Measurements from ENCODE around the gene MTUS2.
A peak's percentile ranks its signal among the peaks of the same experiment; 100 is the strongest.

The MTUS2 gene

GRCh38 chr13:29497137-29497654 is 677.1 kb downstream of the MTUS2 start:
- Histone ChIP-seq H3K36me3 (no peaks in the 10 kb centered on the region), H3K27me3 (no peaks in the 10 kb centered on the region), H3K4me3 (ENCODE audit: low read depth, low read length) (no peak overlapping the region), H3K9me3 (no peaks in the 10 kb centered on the region), H3K4me1 (peaks cover 11% of the 10 kb centered on the region)
- no peak for DNase-seq
- TF ChIP-seq CTCF (IDR thresholded peaks at IDR 0.05; ENCODE audit: low read depth, low read length) = no peak

GRCh38 chr13:29498426-29499040 is 678.4 kb downstream of the MTUS2 start:
- Histone ChIP-seq H3K4me1 (peaks cover 11% of the 10 kb centered on the region), H3K36me3 (no peaks in the 10 kb centered on the region), H3K27me3 (no peaks in the 10 kb centered on the region), H3K9me3 (no peaks in the 10 kb centered on the region), H3K4me3 (ENCODE audit: low read depth, low read length) (no peak overlapping the region)
- DNase-seq = no peak
- TF ChIP-seq CTCF (IDR thresholded peaks at IDR 0.05; ENCODE audit: low read depth, low read length) = no peak

- peaks cover 11% of the 10 kb centered on the region for H3K4me1 ChIP-seq
Measured at GRCh38 chr13:29499506-29500165, 679.5 kb downstream of the MTUS2 start.

DNA sequence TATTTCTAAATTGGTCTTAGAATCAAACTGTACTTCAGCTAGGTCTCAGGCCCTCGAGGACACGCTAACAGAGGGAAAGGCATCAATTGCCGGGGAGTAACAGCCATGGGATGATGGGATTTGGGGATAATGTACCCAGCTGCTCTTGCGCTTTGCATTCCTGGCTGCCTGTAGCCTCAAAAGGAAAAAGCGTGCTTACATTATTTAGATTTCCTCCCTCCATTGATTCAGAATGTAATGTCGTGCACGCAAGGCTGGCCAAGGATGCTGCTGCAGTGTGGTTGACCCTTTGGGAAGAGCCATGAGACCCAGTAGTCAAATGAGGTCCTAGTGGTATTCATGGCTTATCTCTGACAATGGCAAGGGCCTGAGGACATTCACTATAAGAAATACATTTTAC is 680.2 kb downstream of the MTUS2 start:
- no peak overlapping the region for H3K4me3 ChIP-seq (ENCODE audit: low read depth, low read length)
- peaks cover 11% of the 10 kb centered on the region for H3K4me1 ChIP-seq
- no peak for DNase-seq
- no peaks in the 10 kb centered on the region for H3K36me3 ChIP-seq
- H3K9me3 ChIP-seq = no peaks in the 10 kb centered on the region
- TF ChIP-seq CTCF (IDR thresholded peaks at IDR 0.05; ENCODE audit: low read depth, low read length) = no peak
- no peaks in the 10 kb centered on the region for H3K27me3 ChIP-seq

More at GRCh38 chr13:29499506-29500165, 679.5 kb downstream of the MTUS2 start:
- no peaks in the 10 kb centered on the region for H3K36me3 ChIP-seq
- no peak overlapping the region for H3K4me3 ChIP-seq (ENCODE audit: low read depth, low read length)
- no peak for TF ChIP-seq CTCF (IDR thresholded peaks at IDR 0.05; ENCODE audit: low read depth, low read length)
- DNase-seq = peak; percentile 65
- H3K9me3 ChIP-seq = no peaks in the 10 kb centered on the region
- H3K27me3 ChIP-seq = no peaks in the 10 kb centered on the region

DNA sequence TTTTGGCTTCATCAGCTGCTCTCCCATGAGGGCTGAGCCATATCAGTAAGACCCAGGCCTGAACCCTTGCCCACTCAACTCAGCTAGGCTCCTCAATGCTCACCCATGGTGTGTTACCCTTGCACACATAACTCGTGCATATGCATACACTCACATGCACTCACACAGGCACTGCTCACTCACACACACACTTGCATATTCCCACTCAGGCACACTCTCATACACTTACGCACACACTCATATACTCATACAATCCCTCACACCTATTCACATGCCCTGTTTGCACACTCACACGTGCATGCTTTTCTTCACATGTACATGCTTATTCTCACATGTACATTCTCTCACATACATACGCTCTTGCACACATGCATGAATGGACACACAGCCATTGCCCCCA is 681.5 kb downstream of the MTUS2 start:
- Histone ChIP-seq H3K4me1 (peaks cover 12% of the 10 kb centered on the region), H3K9me3 (no peaks in the 10 kb centered on the region), H3K36me3 (no peaks in the 10 kb centered on the region), H3K27me3 (no peaks in the 10 kb centered on the region), H3K4me3 (ENCODE audit: low read depth, low read length) (no peak overlapping the region)
- no peak for DNase-seq
- TF ChIP-seq CTCF (IDR thresholded peaks at IDR 0.05; ENCODE audit: low read depth, low read length) = no peak

DNA sequence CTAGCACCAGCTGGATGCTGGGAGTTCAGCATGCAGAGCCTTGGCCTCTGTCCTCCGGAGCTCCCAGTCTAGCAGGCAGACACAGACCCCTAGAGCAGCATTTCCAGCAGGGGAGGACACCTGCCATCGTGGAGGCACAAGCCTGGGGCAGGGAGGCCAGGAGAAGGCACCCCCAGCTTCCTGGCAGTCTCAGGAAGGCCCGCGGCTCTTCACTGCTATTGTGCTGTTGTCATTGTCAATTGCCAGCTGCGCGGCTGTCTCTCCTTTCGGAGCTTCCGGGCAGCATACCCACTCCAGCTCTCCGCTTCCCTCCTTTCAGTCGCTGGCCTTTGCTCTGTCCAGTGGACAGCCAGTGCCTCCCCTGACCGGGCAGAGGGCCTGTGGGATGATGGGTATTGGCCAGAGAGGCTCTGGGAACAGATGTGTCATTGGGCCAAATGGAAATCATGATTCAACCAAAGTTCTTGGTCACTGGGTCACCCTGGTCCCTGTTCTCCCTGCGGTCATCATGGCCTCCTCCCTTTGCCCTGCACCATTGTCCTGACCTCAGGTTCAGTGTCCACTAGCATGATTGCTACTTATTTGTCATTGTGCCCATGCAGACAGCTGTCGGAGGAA is 682.4 kb downstream of the MTUS2 start:
- H3K4me3 ChIP-seq (ENCODE audit: low read depth, low read length) = no peak overlapping the region; the same call in 1 of the 2 replicates
- no peaks in the 10 kb centered on the region for H3K27me3 ChIP-seq
- no peak for DNase-seq
- TF ChIP-seq CTCF (IDR thresholded peaks at IDR 0.05; ENCODE audit: low read depth, low read length) = no peak
- peaks cover 20% of the 10 kb centered on the region for H3K4me1 ChIP-seq
- H3K36me3 ChIP-seq = no peaks in the 10 kb centered on the region
- H3K9me3 ChIP-seq = no peaks in the 10 kb centered on the region

All from BE2C (cell line).